GM21723 (cell line): ENCODE measurements around the gene SLC13A4.

ENCODE experiments used
- ATAC-seq: cut with Tn5 transposase; IDR thresholded peaks from one replicate; pipeline ENCODE4 v1.9.1; 2021; ENCODE audit warnings: mild to moderate bottlenecking, moderate library complexity; ENCODE audit not compliant: unreplicated experiment

Gene SLC13A4

GRCh38 chr7:135721198-135721820 is 6.7 kb downstream of the SLC13A4 start:
- ATAC-seq: no peak

DNA sequence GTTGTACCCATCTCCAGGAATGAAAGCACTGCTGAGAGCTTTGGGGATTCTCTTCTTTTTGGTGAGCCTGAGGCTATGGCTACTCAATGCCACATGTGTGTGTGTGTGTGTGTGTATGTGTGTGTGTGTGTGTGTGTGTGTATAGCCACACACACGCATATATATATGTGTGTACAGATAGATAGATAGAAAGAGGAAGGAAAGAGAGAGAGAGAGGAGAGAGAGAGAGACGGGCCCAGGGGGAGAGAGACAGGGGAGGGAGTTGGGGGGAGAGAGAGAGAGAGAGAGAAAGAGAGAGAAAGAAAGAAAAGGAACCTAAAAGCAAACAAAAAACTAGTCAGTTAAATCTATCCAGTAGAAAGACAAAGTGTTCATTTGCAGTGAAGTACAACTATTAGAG is 8.3 kb downstream of the SLC13A4 start:
- ATAC-seq: no peak

DNA sequence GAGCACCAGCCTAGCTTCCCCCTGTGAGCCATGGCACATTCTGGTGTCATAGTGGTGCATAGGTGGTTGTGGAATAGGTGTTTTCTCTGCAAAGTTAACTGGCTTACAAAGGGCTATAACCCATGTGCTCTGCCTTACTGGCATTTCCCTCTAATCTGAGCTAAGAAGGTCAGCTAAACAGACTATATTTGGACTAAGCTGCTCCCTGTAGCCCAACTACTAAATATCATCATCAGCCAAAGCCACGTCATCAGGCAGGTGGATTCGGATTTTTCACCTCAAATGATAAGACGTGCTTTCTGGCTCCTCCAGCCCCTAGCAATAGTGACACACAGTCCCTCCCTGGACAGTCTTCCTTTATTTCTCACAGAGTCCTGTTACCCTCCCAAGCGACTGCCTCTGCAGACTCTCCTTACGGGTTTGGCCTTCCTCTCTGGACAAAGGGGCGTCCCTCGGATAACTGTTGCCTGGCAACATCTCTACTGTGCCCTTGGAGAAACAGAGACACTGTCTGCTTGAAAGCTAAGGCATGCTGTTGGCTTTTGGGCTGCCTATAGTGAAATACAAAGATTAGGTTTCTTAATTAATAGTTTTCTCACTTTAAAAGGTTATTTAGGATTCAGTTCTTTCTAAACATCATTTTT is 9.1 kb downstream of the SLC13A4 start:
- no peak for ATAC-seq

GRCh38 chr7:135718219-135718618 is 9.8 kb downstream of the SLC13A4 start:
- ATAC-seq: no peak

GRCh38 chr7:135717693-135718092 is 10.3 kb downstream of the SLC13A4 start:
- ATAC-seq: no peak

GRCh38 chr7:135716677-135717238 is 11.2 kb downstream of the SLC13A4 start:
- no peak for ATAC-seq

DNA sequence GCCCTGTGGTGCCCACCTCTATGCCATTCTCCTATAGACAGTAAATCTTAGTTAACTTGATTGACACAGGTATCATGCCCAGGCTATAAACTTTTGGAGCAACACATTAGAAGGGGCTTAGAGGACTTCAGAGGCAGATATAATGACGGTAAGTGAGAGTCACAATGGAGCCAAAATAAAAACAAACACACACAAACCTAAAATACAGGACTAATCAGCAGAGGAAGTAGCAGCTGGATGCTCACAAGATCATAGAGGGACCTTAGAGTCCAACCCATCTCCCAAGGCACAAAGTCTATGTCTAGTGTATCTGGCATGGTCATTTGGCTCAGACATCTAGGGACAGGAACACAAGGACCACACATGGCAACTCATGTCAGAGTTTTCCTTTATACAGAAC is 12.3 kb downstream of the SLC13A4 start:
- ATAC-seq: no peak

DNA sequence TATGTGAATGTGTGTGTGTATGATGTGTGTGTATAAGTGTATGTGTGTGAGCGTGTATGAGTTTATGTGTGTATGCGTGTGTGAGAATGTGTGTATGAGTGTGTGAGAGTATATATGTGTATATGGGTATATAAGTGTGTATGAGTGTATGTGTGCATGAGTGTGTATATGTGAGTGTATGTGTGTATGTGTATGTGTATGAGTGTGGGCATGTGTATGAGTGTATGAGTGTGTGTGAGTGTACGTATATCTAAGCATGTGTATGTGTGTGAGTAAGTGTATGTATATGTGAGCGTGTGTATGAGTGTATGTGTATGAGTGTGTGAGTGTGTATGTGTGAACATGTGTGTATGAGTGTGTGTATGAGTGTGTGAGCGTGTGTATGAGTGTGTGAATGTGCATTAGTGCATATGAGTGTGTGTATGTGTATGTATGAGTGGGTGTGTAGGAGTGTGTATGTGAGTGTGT is 12.9 kb downstream of the SLC13A4 start:
- ATAC-seq: no peak

DNA sequence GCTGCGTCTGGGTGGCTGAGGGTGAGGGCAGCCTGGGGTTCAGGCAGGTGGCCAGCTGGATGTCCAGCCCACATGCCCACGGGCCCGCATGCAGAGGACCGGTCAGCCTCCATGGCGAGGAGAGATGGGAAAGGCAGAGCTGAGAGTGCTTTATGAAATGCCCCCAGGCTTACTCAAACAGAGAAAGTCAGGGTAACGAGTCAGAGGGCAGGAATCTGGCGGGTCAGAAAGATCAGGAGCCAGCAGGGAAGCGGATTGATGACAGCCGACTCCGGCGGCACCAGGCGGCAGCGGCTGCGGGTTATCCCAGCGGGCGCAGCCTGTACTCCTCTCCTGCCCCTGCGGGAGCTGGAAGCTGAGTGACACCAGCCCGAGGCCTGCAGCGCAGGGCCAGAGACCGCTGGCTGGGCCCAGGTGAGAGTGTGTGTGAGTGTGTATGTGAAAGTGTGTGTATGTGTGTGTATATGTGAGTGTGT is 13.4 kb downstream of the SLC13A4 start:
- ATAC-seq: no peak

DNA sequence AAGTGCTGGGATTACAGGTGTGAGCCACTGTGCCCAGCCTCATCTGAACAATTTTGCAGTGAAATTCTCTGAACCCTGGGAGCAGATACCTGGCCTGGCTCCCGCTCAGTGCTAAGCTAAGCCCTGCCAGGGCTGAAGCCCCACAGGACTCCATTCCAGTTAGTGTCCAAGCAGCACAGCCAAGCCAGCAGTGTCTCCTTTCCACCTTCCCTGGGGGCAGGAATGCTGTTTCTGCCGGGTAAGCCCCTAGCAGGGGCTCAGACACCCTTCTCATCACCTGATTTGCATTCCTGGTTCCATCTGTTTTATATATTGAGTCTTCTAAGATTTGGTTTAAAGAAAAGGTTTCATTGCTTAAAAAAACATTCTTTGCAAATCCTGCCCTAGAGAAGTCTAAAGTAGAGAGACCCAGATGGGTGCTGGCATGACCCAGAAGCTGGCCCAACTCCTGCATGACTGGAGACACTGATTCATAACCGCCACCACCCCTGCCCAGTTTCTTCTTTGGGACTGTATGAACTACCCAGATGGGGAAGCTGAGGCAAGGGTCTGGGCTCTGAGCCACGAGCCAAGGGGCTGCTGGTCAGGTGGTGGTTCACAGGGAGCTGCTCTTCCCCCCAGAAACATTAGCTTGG is 14.0 kb downstream of the SLC13A4 start:
- ATAC-seq: no peak

GRCh38 chr7:135712796-135713195 is 15.2 kb downstream of the SLC13A4 start:
- no peak for ATAC-seq

- no peak for ATAC-seq
Observed at GRCh38 chr7:135712182-135712782, 15.7 kb downstream of the SLC13A4 start.

- ATAC-seq: no peak
Observed at GRCh38 chr7:135711139-135711469, 16.9 kb downstream of the SLC13A4 start.

- ATAC-seq: no peak
Observed at GRCh38 chr7:135710417-135711138, 17.4 kb downstream of the SLC13A4 start.

DNA sequence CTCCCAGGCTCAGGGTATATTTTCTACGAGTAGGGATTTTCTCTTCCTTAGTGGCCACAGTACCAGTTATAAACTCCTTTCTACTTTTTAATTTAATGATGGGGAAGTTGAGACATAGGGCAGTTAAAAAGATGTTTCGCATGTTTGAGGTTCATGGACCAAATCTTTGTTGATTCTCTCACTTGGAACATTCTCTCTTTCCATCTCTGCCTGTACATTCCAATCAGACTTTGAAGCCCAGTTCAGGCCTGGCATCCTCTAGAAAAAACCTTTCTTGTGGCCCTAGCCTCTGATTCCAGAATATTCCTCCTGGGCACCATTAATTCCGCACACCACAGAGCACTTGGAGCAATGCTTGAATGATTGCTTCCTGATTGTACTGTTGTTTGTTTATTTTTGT is 18.5 kb downstream of the SLC13A4 start:
- ATAC-seq: no peak

DNA sequence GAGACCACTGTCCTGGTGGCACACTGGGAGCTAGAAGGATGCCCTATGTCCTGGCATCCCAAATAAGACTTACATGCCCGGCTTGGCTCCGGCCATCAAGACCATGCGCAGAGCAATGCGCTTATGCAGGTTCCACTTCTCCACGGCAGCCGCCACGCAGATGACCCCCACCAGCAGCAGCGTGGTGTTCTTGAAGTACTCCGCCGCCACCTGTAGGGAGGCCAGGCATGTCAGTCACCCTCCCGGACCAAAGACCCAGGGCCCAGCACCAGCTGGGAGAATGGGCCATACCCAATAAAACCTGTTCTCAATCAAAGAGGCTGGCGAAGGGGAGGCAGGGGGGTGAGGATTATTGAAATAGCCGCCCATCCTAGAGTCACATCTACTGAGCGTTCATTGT is 19.9 kb downstream of the SLC13A4 start:
- ATAC-seq: no peak

- ATAC-seq: no peak
Observed at GRCh38 chr7:135707570-135707966, 20.4 kb downstream of the SLC13A4 start.

GRCh38 chr7:135706858-135707569 is 21.0 kb downstream of the SLC13A4 start:
- no peak for ATAC-seq

GRCh38 chr7:135706038-135706742 is 21.8 kb downstream of the SLC13A4 start:
- ATAC-seq: no peak

DNA sequence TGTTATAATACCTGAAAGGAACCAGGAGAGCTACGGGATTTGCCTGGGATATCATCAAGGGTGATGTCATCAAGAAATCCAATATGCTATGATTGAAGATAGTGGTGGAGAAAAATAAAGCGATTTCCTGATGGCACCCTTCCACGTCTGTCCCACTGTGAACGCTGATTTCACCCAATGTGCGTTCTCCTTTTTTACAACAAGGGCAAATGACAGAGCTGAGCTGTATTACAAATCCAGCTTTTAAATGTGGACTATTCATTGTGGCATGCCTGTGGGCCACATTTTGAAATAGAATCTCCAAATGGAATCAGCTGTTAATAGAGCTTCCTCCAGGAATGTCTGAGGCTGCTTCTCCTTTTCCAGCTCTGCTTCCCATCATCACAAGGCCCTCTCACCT is 23.3 kb downstream of the SLC13A4 start:
- ATAC-seq: no peak
